NCI-H226 (cell line): Measurements from ENCODE around the gene ITGB7.

Experiments used
- DNase-seq: peaks from one replicate; pipeline ENCODE4 v3.0.0-alpha.2; 2015

The ITGB7 gene, protein sequence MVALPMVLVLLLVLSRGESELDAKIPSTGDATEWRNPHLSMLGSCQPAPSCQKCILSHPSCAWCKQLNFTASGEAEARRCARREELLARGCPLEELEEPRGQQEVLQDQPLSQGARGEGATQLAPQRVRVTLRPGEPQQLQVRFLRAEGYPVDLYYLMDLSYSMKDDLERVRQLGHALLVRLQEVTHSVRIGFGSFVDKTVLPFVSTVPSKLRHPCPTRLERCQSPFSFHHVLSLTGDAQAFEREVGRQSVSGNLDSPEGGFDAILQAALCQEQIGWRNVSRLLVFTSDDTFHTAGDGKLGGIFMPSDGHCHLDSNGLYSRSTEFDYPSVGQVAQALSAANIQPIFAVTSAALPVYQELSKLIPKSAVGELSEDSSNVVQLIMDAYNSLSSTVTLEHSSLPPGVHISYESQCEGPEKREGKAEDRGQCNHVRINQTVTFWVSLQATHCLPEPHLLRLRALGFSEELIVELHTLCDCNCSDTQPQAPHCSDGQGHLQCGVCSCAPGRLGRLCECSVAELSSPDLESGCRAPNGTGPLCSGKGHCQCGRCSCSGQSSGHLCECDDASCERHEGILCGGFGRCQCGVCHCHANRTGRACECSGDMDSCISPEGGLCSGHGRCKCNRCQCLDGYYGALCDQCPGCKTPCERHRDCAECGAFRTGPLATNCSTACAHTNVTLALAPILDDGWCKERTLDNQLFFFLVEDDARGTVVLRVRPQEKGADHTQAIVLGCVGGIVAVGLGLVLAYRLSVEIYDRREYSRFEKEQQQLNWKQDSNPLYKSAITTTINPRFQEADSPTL

DNA sequence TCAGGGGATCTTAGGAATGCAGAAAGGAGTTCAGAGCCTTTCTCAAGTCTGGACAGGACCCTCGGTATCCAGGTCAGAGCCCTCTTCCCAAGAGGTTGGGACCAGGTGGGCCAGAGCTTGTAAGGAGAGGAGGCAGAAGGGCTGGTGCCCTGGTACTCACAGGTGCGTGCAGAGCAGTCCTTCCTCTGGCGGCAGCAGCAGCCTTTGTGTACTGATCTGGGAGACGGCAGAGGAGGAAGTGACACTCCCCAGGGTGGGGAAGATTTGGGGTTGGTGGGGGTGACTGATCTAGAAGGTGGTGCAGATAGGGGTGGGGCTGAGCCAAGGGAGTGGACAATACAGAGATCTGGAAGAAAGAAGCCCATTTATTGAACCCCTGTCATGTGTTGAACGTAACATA is at the start of gene ITGB7:
Gene ITGB7, minus strand, starts transcription at position 210 of the 400 bp plus-strand sequence. CDS start 6,808 bp downstream, outside the sequence.
- no peak for DNase-seq

DNA sequence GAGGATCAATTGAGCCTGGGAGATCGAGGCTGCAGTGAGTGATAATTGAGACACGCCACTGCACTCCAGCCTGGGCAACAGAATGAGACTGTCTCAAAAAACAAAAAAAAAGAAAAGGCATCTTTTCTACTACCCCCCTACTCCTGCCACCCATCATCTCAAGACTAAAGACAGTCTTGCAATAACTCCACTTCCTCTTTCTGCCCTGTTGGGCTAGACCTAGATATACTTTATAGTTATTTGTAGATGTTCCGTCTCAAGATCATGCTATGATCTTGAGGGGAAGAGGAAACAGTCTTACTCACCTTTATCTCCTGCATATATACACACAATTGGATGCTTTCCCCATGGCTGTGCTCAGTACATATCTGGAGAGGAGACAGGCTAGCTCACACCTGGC is 48.9 kb upstream of the ITGB7 start:
- no peak for DNase-seq

DNA sequence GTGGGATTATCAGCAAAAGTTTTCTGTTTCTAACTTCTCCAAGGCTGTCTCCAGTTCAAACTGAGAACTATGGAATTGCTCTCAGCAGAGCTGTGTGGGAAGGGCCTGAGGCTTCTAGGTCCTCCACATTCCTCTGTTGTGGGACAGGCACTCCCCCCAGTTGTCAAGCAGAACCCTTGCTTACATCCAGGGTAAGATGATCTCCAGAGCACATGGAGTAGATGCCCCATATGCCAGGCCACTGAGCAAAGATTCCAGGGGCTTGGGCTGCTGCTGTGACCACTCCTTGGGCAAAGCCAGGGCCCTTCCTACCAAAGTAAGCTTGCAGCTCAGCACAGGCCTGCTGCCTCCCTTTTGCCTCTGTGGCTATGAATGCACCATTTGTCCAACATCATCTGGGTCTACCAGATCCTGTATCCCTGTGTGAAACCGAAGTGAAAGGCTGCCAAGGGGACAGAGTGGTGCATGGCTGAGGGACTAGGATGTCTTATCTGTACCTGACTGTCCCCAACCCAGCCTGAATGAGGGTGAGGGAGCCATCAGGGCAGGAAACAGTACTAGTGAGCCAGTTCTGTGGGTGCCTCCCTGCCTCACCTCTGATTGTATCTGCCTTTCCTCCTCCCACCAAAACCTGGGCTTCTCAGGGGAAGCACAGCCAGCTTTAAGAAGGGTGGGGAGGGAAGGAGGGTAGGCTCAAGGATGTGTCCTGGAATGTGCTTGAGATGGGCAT is 47.9 kb upstream of the ITGB7 start:
- no peak for DNase-seq

DNA sequence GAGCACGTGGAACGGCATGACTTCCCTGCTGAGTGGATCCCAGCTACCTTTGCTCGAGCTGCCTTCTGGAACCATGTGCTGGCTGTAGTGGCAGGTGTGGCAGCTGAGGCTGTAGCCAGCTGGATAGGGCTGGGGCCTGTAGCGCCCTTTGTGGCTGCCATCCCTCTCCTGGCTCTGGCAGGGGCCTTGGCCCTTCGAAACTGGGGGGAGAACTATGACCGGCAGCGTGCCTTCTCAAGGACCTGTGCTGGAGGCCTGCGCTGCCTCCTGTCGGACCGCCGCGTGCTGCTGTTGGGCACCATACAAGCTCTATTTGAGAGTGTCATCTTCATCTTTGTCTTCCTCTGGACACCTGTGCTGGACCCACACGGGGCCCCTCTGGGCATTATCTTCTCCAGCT is 46.2 kb upstream of the ITGB7 start:
- DNase-seq = no peak

DNA sequence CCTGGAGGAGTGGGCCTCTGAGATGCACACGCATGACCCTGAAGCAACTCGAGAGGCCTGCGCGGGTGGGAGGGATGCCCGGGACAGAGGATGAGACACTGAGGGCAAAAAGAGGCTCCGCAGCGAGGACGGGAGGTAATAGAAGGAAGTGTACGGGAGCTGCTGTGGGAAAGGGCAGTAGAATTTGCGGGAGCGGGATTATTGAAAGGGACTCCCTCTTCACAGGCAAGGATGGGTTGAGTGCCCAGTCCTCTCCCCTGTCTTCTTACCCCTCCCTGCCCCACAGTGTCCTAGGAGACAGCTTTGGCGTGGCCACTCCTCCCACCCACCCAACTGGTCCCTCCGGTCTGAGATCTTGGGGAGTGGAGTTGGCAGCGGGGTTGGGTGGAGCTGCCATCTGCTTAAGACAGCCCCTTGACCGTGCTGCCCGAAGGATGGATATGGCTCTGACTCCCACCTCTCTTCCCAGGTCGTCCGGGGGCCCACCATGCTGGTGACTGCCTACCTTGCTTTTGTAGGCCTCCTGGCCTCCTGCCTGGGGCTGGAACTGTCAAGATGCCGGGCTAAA is 45.4 kb upstream of the ITGB7 start:
- no peak for DNase-seq

- DNase-seq = peak; percentile 79
Measured at GRCh38 chr12:53251477-53252348, 44.7 kb upstream of the ITGB7 start.

DNA sequence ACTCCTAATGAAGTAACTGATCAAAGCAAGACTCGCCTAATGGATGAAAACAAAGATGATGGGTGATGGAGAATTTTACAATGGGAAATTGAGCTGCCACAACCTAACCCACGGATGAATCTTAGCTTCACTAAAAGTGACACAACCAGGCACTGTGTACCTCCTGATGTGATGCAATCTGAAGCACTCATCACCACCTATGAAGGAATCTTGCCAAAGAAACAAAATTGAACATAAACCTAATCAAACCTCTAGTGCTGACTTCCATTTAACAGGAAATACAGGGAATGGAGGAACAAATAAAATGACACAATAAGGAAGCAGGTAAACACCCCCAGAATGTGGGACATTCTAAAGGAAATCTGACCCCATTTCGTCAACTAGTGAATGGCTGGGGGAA is 38.2 kb upstream of the ITGB7 start:
- no peak for DNase-seq

GRCh38 chr12:53244337-53244736 is 37.3 kb upstream of the ITGB7 start:
- no peak for DNase-seq

DNA sequence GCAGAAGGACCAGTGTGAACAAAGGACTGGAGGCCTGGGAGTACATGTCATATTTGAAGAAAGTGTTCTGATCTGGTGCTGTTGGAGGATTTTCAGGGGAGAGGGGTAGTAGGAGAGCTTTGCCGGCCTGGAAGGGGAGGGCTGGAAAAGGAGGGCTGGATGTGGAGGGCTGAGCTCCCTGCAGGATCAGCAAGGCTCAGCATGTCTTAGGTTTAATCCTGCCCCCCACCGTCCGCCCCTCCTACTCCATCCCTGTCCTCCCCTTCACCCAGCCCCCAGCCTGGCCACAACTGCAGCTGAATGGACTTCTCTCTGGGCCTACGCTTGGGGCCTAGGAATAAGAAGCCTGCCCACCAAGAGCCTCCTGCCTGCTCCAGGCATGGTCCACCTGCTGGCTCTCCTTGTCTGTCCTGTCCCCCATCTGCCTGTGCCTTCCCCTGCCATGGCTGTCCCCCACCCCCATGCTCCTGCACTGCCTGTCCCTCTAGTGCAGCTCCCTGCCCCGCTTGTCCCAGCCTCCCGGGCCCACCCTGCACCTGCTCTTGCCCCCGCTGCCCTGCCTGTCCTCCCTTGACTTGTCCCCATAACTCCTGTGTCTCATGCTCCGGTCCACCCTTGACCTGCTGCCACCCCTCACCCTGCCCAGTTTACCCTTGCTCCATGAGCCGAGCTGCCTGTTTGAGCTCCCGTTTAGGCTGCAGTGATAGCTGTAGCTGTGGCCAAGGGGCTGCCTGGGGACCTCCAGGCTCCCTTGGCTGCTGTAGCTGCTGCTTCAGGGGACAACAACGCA is 34.8 kb upstream of the ITGB7 start:
- DNase-seq = no peak

DNA sequence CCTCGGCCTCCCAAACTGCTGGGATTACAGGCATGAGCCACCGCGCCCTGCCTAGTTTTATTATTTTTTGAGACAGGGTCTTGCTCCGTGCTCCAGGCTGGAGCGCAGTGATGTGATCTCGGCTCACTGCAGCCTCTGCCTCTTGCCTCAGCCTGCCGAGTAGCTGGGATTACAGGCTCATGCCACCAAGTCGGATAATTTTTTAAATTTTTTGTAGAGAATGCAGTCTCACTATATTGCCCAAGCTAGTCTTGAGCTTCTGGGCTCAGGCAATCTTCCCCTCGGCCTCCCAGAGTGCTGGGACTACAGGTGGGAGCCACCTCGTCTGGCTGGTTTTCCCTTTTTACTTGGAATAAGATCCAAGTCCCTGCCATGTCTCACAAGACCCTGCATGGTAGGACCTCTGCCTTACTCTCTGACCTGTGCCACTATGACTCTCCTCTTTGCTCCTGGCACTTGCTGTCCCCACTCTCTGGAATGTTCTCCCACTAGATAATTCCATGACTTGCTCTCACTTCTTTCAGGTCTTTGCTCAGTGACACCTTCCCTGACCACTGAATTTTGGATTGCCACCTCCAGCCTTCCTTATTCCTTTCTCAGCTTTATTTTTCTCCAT is 32.7 kb upstream of the ITGB7 start:
- no peak for DNase-seq

DNA sequence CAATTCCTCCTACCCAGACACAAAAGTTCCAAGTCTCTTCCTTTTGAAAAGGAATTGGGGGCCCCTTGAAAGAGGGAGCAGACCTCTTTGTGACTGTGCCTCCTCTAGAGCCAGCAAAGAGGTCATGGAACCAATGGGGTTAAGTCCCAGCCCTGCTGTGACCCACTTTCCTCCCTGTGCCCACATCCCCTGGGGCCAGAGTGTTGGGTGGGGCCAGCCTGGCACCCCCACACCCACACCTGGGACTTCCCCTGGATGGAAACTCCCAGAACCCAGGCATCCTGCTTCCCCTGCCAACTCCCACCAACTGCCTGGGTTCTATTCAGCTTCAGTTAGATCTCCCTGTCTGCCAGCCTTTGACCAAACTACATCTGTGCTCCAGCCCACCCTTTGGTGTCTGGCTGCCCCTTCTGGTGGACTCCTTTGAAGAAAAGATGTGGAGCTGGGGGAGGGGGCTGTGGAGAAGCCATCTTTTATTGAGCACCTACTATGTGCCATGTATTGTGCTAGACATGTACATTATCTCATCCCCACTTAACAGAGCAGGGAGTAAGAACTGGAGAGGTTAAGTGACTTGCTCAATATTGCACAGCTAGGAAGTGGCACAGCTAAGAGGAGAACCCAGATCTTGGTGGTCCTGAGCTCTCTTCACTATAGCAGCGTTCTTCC is 29.5 kb upstream of the ITGB7 start:
- no peak for DNase-seq

- peak; percentile 51 for DNase-seq
Measured at GRCh38 chr12:53235742-53236442, 28.8 kb upstream of the ITGB7 start.

- no peak for DNase-seq
Measured at GRCh38 chr12:53235164-53235563, 28.1 kb upstream of the ITGB7 start.

GRCh38 chr12:53234271-53234914 is 27.3 kb upstream of the ITGB7 start:
- DNase-seq = no peak

GRCh38 chr12:53233671-53234121 is 26.6 kb upstream of the ITGB7 start:
- DNase-seq = no peak

DNA sequence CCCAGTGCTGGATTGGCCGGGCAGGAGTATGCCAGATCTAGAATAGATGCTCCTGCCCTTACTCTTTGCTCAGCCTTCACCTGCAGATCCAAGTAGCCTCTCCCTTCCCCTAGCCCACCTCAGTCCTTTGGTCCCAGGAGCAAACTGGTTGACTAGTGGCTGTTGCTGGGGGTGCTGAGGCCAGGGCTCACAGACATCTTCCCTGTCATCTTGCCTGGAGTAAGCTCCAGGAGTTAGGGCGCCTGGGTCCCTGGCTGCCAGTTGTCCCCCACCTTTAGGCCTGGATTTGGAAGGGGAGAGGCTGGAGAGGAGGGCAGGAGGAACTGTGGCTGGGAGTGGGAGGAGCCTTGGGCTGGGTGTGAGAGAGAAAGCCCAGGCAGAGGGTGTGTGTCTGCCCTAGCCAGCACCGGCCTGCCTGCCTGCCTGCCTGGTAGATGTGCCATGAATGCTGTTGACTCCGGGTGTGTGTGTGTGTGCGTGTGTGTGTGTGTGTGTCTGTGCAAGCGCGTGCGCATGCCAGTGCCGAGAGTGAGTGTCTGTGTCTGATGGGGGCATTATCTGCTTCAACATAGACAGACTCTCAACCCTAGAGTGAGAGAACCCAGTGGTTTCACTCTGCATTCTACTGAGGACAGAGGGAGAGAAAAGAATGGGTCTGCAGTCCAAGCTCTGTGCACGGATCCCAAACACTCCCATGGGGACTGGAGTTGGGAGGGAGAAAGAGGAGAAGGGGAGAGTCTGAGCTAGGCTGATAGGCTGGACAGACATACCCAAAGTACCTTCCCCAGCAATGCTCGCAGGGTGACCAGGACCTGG is 25.8 kb upstream of the ITGB7 start:
- DNase-seq = peak; percentile 79

DNA sequence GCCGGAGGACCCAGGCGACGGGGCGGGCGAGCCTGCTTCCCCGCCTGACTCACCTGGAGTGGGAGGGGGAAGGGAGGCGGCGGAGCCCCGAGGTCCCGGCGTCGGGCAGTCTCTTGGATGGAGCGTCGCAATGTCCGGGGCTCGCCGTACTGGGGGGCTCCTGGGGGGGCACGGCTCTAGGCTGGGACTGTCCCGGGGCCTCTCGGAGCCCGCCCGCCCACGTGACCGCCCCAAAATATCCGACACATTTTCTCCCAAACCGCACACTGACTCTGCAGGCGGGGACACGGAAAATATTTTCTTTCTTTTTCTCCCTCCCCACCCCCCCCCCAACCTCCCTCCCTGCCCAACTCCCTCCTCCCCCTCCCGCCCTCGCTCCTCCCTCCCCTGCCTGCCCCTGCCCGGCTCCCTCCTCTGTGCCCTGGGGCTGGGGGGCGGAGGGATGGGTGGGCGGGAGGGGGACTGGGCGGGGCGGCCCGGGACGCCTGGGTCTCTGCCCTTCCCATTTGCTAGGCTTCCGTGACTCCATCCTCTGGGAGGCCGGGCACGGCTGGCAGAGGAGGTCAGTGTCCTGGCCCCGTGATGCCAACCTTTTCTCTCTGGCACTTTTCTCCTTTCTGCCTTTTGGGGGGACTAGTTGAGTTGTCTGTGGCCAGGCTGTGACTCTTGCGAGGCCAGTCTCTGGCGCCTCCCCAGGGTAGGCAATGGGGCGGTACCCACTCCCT is 25.0 kb upstream of the ITGB7 start, which contains the start of gene RARG:
Gene RARG, minus strand, starts transcription at position 289 of the 725 bp plus-strand sequence. CDS start 4,664 bp downstream, outside the sequence.
- DNase-seq = peak; percentile 82
